GM18517 (cell line): ENCODE data around the gene ANKRD33.
"Not testable (repeated sequence)": the region's sequence is repeated elsewhere in the genome, so short reads cannot be mapped to it uniquely, and the experiment has no call there.

ENCODE experiments used
- ATAC-seq: cut with Tn5 transposase; IDR thresholded peaks from one replicate; pipeline ENCODE4 v1.9.1; 2021; ENCODE audit warnings: mild to moderate bottlenecking, moderate library complexity; ENCODE audit not compliant: unreplicated experiment

ANKRD33 gene

DNA sequence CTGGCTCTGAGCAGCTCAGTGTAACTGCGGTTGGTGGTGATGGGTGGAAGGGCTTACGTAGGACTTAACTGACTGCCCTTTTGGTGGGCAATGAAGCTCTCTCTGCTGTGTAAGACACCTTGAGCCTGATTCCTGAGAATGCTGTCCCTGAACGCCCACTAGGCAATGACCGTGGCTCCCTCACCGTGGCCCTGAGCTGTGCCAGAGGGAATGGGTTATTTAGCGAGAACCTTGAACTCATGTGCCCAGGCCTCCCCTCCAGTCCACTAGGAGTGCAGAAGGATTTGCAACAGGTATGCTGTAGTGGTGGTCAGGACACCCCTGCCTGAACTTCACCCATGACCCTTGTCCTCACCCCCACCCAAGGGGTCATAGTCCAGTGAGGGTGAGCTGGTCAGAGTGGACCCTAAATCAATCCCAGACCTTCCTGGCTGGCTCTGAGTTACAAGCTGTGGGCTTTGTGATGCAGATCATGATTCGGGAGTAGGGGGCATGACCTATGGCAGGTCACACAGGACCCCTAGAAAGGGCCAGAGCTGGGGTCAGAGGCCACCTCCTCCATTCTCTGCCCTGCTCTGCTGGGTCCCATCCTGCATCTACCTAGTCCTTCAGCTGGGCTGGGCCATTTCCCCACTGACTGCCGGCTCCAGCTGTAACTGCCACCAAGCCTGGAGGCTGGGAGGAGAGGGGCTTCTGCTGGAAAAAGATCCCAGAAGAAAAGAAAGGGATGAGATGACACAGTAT lies 14.5 kb upstream of the ANKRD33 start:
- no peak for ATAC-seq

DNA sequence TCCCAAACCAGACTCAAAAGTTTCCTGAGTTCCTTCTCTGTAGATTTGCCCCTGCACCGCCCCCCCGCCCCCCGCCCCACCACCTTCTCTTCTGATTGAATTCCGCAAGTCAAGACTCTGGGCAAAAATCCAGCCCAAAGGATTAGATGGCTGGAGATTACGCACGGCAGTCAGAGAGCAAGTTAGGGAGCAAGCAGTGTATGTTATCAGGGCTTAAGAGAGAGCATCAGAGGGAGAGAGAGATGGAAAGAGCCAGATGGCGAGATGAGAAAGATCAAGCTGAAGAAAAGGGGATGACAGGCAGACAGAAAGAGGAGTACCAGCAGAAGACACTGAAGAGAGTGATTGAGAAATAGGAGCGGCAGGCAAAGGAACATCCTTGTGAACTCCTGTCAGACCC lies 13.9 kb upstream of the ANKRD33 start:
- no peak for ATAC-seq

DNA sequence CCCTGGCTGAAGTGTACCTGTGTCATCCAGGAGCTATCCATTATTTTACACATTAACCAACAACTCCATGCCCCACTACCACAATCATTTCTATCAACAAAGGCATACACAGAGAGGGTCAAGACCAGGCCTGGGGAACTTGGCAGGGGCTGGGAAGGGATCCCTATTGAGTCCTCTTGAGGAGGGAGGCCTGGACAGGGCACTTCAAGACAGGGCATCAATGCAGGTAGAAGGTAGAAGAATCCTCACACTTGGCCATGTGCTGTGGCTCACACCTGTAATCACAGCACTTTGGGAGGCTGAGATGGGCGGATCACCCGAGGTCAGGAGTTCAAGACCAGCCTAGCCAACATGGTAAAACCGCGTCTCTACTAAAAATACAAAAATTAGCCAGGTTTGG lies 13.4 kb upstream of the ANKRD33 start:
- no peak for ATAC-seq

DNA sequence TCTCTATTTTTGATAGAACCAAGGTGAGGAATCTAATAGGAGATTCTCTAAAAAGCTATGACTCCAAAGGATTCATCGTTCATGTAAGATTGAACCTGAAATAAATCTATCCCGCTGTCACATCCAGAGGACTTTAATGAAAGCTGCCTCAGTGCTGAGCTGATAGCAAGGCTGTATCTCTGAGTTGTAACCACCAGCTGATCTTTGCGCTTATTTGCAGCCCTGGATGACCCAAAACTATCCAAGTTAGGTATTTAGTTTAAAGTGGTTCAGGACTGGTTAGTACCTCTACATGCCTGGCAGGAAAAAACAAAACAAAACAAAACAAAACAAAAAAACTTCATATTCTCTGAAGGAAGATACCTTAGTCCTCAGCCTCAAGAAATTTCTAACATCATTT lies 8.8 kb upstream of the ANKRD33 start:
- no peak for ATAC-seq

DNA sequence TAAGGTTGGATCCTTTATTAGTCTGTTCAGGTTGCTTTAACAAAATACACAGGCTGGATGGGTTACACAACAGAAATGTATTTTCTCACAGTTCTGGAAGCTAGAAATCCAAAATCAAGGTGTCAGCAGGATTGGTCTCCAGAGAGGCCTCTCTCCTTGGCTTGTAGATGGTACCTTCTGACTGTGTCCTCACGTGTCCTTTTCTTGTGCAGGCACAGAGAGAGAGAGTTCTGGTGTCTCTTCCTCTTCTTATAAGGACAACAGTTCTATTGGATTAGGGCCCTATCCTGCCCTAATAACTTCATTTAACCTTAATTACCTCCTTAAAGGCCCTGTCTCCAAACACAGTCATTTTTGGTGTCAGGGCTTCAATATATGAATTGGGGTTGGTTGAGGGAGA lies 4.6 kb upstream of the ANKRD33 start:
- ATAC-seq, result no peak

DNA sequence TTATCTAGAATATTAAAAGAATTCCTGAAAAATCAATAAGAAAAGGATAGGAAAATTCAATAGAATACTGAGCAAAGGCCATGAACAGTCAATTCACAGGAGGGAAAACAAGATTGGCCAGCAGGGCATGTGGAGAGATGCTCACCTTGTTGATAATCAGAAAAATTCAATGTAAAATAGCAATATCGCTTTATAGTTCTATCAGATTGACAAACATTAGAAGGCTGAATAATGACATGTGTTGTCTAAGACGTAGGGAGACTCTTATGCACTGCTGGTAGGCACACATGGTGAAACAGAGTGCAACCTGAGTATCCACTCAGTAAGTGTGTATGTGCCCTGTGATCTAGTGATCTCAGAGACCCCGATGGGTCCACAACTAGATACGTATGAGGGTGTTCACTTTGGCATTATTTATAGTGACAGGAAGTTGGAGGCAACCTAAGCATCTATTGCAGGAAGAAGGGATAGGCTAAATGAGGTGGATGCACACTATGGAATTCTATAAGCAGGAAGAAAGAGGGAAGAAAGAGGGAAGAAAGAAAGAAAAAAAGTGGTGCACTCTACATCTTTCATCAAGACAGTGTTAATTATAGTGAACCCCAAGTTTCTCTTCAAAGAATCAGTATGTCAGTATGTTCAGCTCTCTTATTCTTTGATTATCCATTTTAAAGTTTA lies 3.8 kb upstream of the ANKRD33 start:
- no peak for ATAC-seq

DNA sequence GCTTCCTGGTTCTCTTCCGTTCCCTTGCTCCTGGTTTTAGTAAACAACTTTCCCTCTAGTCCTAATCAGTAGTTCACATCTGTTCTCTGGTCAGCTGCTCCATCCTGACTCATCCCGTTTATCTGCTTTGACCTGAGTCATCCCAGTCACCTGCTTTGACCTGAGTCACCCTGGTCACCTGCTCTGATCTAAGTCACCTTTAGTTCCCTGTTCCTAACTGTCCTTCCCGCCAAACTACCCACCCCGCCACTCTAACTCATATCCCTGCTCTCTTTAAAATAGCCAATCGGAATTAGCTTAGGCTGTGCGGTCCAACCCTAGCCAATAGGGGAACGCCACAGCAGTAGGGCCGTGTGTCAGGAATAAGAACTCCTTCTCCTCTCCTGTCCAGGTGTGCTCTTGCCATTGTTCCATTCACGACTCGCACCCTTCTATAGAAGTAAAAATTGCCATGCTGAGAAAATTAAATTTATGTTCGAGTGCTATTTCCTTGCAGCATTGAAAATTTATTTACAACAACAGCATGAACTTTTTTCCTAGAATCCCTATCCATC lies 3.1 kb upstream of the ANKRD33 start:
- no peak for ATAC-seq

DNA sequence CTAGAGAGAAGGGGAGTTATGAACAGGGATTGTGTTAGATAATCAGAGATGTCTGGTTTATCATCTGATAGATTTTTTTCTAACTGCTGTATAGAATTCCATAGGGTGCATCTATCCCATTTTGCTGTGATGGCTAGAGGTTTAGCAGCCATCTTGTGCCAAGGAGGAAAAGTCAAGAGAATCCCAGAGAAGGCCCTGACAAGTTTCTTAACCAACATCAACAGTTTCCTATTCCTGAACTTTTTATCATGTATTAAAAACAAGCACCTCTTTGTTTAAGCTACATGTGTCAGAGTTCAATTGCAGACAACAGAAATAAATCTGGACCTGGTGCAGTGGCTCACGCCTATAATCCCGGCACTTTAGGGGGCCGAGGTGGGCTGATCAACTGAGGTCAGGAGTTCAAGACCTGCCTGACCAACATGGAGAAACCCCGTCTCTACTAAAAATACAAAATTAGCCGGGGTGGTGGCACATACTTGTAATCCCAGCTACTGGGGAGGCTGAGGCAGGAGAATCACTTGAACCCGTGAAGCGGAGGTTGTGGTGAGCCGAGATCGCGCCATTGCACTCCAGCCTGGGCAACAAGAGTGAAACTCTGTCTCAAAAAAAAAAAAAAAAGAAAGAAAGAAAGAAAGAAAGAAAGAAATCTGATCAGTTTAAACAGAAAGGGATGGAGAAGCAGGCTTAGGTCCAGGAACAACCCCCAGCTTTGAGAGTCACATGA lies 2.4 kb upstream of the ANKRD33 start:
- ATAC-seq, result not testable (repeated sequence)

DNA sequence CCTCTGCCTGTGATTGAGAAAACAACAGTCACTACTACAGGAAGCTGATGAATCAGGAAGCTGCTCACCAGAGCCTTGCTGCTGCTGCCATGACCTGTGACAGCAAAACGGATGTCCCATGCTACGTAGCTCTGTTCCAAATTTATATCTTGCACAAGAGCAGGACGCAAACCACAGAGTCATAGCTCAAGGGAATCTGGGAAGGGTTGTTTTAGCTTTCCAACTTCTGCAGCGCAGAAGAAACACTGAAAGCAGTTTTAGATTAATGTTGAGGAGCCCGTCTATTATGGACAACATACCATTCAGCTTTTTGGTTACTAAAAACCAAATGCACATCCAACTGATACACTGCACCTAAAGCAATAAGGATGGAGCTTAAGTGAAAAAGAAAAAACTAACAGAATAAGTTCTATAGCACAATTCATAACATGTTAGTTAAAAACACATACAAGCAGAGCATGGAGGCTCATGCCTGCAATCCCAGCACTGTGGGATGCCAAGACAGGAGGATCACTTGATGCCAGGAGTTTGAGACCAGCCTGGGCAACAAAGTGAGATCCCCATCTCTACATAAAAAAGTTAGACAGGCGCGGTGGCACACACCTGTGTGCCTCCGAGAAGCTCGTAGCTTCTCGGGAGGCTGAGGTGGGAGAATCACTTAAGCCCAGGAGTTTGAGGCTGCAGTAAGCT lies 1.7 kb upstream of the ANKRD33 start:
- no peak for ATAC-seq

DNA sequence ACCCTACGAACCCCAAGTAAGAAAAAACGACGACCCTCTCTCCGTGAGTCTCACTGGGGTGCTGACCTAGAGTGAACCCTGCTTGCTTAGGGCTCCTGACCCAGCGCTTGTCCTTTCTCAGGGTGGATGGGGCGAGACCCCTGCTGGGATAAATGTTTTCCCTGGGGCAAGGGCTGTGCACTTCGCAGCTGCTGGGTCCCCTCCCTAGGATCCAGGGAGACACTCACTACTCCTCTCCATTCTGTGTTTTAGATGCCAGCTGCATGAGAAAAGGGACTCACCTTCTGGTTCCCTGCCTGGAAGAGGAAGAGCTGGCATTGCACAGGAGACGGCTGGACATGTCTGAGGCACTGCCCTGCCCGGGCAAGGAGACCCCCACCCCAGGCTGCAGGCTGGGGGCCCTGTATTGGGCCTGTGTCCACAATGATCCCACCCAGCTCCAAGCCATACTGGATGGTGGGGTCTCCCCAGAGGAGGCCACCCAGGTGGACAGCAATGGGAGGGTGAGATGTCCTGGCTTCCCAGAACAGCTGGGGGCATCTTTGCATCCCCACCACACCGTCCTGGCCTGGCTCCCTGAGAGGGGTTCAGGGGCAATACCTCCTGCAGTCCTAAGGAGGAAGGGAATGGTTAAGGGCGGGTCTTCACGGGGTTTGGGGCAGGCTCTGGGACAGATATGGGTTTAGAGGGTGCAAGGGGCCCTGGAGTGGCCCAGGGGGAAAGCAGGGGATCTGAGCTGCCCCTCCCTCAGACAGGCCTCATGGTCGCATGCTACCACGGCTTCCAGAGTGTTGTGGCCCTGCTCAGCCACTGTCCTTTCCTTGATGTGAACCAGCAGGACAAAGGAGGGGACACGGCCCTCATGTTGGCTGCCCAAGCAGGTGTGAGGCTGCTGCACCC lies 663 bp downstream of the ANKRD33 start:
- no peak for ATAC-seq

DNA sequence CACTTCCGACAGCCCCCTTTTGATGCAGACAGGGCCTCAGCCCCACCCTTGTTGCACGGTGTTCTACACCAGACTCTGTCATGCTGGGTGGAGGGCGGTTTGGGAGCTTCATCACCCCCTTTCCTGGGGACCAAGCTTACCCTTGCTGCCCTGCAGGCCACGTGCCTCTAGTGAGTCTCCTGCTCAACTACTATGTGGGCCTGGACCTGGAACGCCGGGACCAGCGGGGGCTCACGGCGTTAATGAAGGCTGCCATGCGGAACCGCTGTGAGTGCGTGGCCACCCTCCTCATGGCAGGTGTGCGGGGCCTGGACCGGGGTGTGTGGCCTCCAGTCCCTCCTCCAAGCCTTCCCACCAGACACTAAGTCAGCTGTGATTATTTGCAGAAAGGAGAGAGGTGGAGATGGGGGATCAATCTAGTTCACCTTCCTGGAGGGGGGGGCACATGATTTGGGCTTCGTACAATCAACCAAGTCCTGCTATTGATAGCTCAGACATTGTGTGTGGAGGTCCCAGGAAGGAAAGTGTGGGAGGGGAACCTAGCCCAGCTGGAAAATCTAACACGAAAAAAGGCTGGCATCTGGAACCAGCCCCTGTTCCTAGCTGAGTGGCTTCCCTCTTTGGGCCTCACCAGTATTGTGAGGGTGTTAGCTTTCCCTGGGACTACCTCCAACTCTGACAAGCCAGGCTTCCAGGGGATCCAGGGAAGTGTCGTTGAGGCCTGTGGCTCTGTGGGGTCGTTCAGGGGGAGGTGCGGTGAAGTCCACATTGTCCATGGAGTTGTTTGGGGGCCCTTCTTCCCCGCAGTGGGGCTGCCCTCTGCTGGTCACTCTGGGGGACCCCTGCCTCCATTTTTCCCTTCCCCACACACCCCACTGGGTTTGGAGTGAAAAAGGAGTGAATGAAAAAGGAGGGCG lies 1.6 kb downstream of the ANKRD33 start:
- no peak for ATAC-seq

DNA sequence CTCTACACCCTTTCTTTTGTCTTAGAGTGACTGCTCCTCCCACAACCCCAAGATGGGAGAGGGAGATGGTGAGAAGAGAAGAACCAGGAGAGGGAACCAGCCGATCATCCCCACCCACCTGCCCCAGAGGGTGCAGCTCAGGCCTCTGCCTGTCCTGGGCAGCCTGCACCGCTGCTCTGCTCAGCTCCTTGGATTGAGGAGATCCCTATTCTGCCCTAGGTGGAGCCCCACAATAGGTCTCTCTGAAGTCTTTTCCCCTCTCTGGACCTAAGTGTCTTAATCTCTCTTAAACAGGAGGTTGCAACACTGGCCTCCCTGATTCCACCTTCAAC lies 2.2 kb downstream of the ANKRD33 start:
- no peak for ATAC-seq

DNA sequence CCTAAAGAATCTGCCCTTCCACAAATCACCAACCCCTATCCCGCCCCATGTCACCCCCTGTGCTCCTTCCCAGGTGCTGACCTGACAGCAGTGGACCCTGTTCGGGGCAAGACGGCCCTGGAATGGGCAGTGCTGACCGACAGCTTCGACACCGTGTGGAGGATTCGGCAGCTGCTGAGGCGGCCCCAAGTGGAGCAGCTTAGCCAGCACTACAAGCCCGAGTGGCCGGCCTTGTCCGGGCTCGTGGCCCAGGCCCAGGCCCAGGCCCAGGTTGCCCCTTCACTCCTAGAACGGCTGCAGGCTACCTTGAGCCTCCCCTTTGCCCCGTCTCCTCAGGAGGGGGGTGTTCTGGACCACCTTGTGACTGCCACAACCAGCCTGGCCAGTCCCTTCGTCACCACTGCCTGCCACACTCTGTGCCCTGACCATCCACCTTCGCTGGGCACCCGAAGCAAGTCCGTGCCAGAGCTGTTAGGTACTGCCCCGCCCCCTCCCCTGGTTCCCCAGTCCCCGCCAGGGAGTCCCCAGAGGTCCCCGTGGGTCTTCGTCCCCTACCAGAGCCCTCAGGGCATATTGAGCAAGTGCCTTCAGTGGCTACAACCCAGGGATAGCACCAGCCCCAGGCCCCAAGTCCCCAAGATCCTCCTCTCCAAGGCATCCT lies 2.7 kb downstream of the ANKRD33 start:
- ATAC-seq, result no peak

DNA sequence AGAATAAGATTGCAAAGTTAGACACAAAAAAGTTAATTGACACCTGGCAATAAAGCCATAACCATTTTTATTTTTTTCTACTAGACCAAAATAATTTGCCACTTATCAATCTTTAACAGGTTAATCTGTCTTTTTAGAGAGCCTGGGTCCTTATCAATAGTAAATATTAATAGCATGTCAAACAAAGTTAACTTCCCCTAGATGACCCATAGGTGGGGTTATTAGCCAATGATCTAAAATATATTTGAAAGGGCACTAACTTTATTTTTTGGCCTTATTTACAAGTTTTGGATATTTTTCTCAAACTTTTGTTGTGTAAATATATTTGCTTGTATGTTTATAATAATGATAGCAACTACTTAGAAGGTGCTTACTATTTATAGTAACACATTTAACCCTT lies 3.9 kb downstream of the ANKRD33 start:
- ATAC-seq, result no peak

DNA sequence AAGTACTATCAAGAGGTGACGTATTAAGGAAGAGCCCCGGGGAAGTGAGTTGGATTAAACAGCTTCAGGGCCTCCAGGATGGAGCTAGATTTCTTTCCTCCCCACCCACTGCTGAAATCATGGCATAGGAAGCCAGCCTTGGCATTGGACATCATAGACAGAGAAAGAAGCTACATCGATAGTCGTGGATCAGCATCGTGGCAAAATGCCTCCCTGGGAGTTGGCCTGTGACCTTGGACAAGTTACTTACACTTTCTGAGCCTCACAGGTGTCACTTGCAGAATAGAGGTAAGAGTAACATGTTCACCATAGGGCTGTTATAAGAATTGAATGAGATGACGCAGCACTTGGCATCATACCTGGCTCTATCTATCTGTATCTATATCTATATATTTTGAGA lies 5.9 kb downstream of the ANKRD33 start:
- ATAC-seq, result no peak

DNA sequence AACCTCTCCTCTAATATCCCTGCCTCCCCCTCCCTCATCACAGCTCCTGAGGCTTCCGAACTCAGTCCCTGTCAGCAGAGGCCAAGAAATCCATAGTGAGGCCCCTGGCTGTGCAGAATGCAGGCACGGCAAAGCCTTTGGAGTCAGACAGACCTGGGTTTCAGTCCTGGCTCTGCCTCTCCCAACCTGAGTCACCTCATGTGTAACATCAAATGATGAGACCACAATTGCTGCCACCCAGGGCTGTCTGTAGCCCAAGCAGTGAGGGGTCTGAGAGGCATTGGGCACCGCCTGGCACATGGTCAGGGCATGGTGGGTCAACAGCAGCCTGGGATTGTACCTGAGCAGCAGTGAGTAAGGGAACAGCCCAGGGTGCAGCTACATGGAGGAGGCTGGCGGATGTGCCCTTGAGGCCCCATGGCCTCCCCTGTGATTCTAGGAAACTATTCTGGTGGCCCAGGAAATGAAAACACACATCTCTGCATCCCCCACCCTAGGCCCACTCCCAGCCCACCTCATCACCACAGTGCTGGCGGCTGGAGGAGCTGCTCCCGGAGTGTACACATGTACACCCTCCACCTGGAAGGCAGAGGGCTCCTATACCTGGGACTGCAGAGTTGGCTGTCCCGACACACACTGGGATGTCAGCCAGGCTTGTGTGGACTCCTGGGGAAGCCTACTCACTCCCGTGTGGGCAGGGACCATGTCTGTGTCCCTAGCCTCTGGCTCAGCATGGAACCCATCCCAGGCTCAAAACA lies 7.7 kb downstream of the ANKRD33 start:
- no peak for ATAC-seq

DNA sequence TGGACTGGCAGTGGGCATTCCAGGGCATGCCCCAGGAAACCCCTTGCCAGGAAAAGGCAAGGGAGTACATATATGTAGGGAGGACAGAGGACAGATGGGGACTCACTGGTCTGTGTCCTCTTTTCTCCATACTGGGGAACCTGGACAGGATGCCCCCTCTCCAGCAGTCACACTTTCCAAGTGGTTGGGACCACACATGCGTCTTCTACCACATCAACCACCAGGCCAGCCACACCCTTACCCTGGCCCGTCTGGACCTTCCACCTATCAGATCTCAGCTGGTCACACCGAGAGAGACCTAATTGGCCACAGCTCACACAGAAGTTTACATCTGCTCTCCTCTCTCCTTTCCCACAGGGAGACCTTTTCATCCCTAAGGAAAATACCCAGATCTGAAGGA lies 8.3 kb downstream of the ANKRD33 start:
- ATAC-seq, result no peak

DNA sequence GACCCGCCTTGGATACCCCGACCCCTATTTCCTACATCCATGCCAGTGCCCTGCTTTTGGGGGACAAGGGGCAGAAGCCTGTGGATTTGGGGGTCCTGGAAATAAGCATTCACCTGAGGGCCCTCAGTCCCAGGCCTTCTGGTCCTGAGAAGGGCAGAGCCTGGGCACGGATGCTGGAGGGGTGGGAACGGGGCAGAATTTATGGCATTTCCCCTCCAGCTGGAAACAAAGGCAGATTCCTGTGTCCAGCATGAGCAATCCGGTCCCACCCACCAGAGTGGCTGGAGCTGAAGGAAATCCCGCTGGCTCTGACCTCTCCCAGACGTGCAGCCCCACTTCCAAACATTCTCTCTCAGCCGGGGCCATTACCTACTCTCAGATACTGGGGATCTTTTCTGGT lies 9.3 kb downstream of the ANKRD33 start:
- ATAC-seq, result no peak
